GM18499 (cell line): ENCODE data around the gene MYO1D.

ENCODE experiments used
- ATAC-seq: cut with Tn5 transposase; IDR thresholded peaks from one replicate; pipeline ENCODE4 v1.9.1; 2021; ENCODE audit warnings: moderate number of reproducible peaks; ENCODE audit not compliant: insufficient read depth, unreplicated experiment

Gene MYO1D

GRCh38 chr17:32485261-32486110 lies 391.4 kb downstream of the MYO1D start:
- no peak for ATAC-seq

GRCh38 chr17:32484628-32485027 lies 392.3 kb downstream of the MYO1D start:
- no peak for ATAC-seq

- ATAC-seq, result no peak
These were observed 392.9 kb downstream of the MYO1D start for GRCh38 chr17:32484041-32484461.

DNA sequence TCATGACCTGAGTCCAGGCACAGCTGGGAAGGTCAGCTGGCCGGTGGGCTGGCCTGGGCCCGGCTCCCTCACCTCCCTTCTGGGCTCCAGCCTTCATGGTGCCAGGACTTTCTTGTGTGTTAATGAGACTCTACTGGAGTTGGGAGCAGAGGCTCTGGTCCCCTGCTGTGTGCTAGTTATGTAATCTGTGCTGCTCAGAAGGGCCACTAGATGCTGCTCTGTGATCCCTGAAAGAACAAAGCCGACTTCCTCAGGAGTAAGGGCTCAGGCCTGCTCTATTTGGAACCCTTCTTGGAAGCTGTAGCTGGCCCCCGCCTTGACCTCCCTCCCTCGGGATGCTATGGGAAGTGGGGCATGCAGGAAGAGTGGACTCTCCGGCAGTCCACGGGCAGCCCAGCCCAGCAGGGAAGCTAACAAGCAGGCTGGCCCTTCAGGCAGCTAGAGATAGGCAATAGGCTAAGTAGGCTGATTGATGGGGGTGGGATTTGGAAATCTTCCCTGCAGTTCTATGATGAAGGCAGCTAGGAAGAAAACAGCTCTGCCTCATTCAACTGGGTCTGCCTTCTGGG lies 393.4 kb downstream of the MYO1D start:
- ATAC-seq, result no peak

GRCh38 chr17:32482568-32483320 lies 394.2 kb downstream of the MYO1D start:
- no peak for ATAC-seq

DNA sequence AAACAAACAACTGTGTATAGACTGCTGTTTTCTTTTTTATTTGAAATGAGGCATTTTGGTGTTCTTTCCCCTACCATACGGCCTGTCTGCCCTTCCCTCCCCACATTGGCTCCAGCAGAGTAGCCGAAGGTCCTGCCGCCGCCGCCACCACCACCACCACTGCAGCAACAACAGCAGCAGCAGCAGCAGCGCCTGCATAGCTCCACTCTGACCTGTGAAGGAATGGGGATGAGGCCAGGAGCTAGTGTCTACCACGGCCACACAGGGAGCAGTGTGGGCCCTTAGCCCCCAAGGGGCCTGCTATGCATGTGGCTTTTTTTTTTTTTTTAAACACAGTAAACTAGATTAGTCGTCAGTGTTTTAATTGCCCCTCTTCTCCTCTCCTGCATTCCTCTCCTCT lies 395.7 kb downstream of the MYO1D start:
- no peak for ATAC-seq

DNA sequence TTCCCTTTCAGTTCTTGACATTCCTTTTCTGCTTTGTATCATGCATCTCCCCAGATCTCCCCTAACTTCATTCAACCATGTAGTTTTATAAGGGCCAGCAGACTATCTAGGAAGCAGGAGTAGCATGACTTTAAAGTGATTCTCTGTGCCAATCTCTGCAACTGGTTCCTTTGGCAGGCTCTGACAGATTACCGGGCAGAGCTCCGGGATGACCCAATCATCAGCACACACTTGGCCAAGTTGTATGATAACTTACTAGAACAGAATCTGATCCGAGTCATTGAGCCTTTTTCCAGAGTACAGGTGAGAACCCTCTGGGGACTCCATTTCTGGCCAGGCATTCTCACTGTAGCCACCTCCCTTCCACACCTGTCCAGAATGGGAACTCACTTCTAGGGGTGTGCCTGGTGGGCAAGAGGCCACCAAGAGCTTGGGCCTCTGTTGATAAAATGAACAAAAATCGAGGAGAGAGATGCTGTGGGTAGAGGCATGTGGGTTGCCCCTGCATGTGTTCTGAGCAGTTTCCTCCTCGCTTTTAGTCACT lies 397.8 kb downstream of the MYO1D start:
- no peak for ATAC-seq

DNA sequence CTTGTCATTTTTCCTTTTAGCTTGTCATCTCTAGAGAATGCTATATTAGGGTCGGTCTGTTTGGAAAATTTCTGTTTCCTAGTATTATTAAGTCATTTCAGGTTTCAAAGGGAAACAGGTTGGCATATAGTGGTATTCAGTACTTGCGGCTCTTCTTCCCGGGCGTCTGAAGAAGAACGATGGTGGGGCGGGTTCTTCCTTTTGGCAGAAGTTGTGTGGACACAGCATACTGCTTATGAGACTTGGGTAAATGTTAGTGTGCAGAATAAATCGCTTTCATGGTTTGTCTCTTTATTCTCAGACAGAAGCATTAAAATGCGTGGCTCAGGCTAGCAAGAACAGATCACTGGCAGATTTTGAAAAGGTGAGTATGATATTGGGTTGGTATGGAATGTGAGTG lies 399.7 kb downstream of the MYO1D start:
- ATAC-seq, result no peak

GRCh38 chr17:32475258-32475657 lies 401.7 kb downstream of the MYO1D start:
- no peak for ATAC-seq

- ATAC-seq, result no peak
These were observed 405.3 kb downstream of the MYO1D start for GRCh38 chr17:32471652-32472051.

DNA sequence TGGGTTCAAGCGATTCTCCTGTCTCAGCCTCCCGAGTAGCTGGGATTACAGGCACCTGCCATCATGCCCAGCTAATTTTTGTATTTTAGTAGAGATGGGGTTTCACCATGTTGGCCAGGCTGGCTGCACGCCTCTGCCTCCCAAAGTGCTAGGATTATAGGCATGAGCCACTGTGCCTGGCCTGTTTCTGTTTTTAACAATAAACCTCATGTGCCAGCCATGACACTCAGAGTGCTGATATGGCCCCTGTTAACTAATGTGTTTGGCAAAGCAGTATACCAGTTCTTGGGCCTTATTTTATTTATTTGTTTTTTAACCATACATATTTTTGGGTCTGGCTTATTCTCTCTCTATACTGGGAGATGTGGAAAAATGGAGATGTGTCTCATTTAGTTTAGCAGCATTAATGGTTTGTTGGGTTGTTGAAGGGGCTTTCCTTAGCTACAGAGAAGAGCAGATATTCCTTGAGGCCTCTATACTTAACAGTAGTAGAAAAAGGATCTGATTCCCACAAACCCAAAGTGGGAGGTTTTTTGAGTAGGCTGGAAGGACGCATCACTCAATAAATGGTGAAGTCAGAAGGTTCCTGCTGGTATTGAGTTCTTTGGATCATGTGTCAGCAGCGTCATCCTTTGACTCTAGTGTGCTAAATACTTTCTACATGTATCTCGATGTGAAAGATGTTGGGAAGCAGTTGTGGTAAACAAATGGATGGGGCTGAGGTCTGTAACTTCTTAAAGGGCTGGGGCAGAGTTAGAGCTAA lies 406.3 kb downstream of the MYO1D start:
- no peak for ATAC-seq

GRCh38 chr17:32467949-32468348 lies 409.0 kb downstream of the MYO1D start:
- ATAC-seq, result no peak

GRCh38 chr17:32464374-32464773 lies 412.6 kb downstream of the MYO1D start:
- no peak for ATAC-seq

GRCh38 chr17:32463304-32463703 lies 413.6 kb downstream of the MYO1D start:
- no peak for ATAC-seq

- ATAC-seq, result no peak
These were observed 414.9 kb downstream of the MYO1D start for GRCh38 chr17:32461853-32462617.

DNA sequence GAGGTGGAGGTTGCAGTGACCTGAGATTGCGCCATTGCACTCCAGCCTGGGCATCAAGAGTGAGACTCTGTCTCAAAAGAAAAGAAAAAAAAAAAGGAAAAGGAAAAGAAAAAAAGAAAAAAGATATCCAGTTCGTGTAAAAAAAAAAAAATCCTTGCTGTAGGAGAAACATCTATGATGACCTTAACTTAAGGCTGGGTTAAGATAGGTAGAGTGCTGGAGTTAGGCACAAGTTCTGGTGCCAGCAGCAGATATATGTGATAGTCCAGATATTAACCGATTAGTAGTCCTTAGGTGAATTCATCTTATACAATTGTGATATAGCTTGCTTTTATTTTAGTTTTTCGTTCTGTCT lies 415.4 kb downstream of the MYO1D start:
- no peak for ATAC-seq

GRCh38 chr17:32460054-32460453 lies 416.9 kb downstream of the MYO1D start:
- ATAC-seq, result no peak

DNA sequence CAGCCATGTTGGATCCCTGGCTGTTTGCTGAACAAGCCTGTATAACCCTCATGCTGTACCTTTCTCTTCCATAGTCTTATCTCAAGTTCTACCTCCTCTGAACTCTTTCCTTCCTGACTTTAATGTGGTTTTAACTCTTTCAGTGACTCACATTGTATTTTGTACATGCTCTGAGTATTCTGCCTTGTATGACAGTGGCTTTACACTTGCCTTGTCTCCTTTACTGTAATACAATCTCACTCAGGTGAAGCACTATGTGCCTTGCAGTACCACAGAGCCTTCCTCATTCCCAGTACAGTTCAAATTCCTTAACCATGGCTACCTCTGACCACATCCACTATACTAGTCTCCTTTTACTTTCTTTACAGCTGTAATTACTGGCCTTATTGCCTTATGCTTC lies 418.6 kb downstream of the MYO1D start:
- no peak for ATAC-seq

GRCh38 chr17:32453370-32453769 lies 423.6 kb downstream of the MYO1D start:
- ATAC-seq, result no peak

DNA sequence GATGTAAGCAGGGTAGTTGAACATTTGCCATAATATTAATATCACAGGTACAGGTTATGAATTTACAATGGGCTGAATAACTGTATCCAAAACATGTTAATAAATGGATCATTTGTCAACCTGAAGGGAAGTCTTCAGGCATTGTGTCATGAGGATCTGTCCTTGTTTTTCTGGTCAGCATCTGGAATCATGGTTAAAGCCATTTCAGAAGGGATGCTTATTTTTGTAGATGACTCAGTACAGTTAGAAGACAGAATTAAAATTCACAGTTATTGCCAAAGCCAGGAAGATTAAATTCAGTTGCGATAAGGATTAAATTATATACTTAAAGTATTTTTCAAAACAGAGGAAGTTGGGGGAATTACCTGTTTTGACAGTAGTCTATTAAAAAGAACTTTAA lies 424.6 kb downstream of the MYO1D start:
- no peak for ATAC-seq
